ENCODE results near the gene RAB17.
"Not testable (repeated sequence)": the region's sequence is repeated elsewhere in the genome, so short reads cannot be mapped to it uniquely, and the experiment has no call there.

The RAB17 gene

GRCh38 chr2:237597196-237598145 is 6.9 kb upstream of the RAB17 start:
- H3K4me1 ChIP-seq (ENCODE audit: low read length): peaks cover 22% of the 10 kb centered on the region
- no peak for DNase-seq

GRCh38 chr2:237596520-237597195 is 6.1 kb upstream of the RAB17 start:
- Histone ChIP-seq H3K79me2 (ENCODE audit: low read length) (no peaks in the 10 kb centered on the region), H3K9ac (ENCODE audit: low read length) (no peak overlapping the region), H3K9me2 (replicated peaks; ENCODE audit: insufficient read depth, low read length) (no peaks in the 10 kb centered on the region), H3K27ac (ENCODE audit: low read length) (no peak overlapping the region), H3F3A (ENCODE audit: insufficient read depth, low read length) (no peaks in the 10 kb centered on the region), H4K20me1 (ENCODE audit: insufficient read depth, low read length) (no peaks in the 10 kb centered on the region), H2AFZ (ENCODE audit: low read length) (no peak overlapping the region), H3K27me3 (replicated peaks; ENCODE audit: insufficient read depth, low read length) (no peaks in the 10 kb centered on the region), H3K4me3 (ENCODE audit: low read length) (no peak overlapping the region), H3K4me2 (ENCODE audit: low read depth, low read length) (no peak overlapping the region), H3K9me3 (replicated peaks; ENCODE audit: insufficient read depth, low read length) (no peaks in the 10 kb centered on the region), H3K36me3 (replicated peaks; ENCODE audit: insufficient read depth, low read length) (no peaks in the 10 kb centered on the region), H3K4me1 (ENCODE audit: low read length) (peaks cover 22% of the 10 kb centered on the region)
- TF ChIP-seq CTCF (IDR thresholded peaks at IDR 0.05; ENCODE audit: low read length) (no peak), EZH2 (optimal IDR thresholded peaks at IDR 0.05; ENCODE audit: low read depth, low read length) (no peak), EZH2phosphoT487 (IDR thresholded peaks at IDR 0.05; ENCODE audit: low read length) (no peak)
- DNase-seq: no peak

More at GRCh38 chr2:237597196-237598145, 6.9 kb upstream of the RAB17 start:
- Histone ChIP-seq H3K27ac (ENCODE audit: low read length) (no peak overlapping the region), H3K4me3 (ENCODE audit: low read length) (no peak overlapping the region), H4K20me1 (ENCODE audit: insufficient read depth, low read length) (no peaks in the 10 kb centered on the region), H3K9me3 (replicated peaks; ENCODE audit: insufficient read depth, low read length) (no peaks in the 10 kb centered on the region), H3K9ac (ENCODE audit: low read length) (no peak overlapping the region), H3K27me3 (replicated peaks; ENCODE audit: insufficient read depth, low read length) (no peaks in the 10 kb centered on the region), H3K4me2 (ENCODE audit: low read depth, low read length) (no peak overlapping the region), H3F3A (ENCODE audit: insufficient read depth, low read length) (no peaks in the 10 kb centered on the region), H3K36me3 (replicated peaks; ENCODE audit: insufficient read depth, low read length) (no peaks in the 10 kb centered on the region), H3K9me2 (replicated peaks; ENCODE audit: insufficient read depth, low read length) (no peaks in the 10 kb centered on the region), H3K79me2 (ENCODE audit: low read length) (no peaks in the 10 kb centered on the region), H2AFZ (ENCODE audit: low read length) (no peak overlapping the region)
- TF ChIP-seq EZH2 (optimal IDR thresholded peaks at IDR 0.05; ENCODE audit: low read depth, low read length): no peak
- no peak for TF ChIP-seq CTCF (IDR thresholded peaks at IDR 0.05; ENCODE audit: low read length)
- no peak for TF ChIP-seq EZH2phosphoT487 (IDR thresholded peaks at IDR 0.05; ENCODE audit: low read length)

GRCh38 chr2:237595829-237596519 is 5.4 kb upstream of the RAB17 start:
- not testable (repeated sequence) for H3K27ac ChIP-seq (ENCODE audit: low read length); H3K9ac ChIP-seq (ENCODE audit: low read length); H3F3A ChIP-seq (ENCODE audit: insufficient read depth, low read length); H3K79me2 ChIP-seq (ENCODE audit: low read length); H3K4me3 ChIP-seq (ENCODE audit: low read length); H3K27me3 ChIP-seq (replicated peaks; ENCODE audit: insufficient read depth, low read length); H3K4me2 ChIP-seq (ENCODE audit: low read depth, low read length); H3K36me3 ChIP-seq (replicated peaks; ENCODE audit: insufficient read depth, low read length); H4K20me1 ChIP-seq (ENCODE audit: insufficient read depth, low read length); H3K9me2 ChIP-seq (replicated peaks; ENCODE audit: insufficient read depth, low read length); DNase-seq; H2AFZ ChIP-seq (ENCODE audit: low read length); H3K9me3 ChIP-seq (replicated peaks; ENCODE audit: insufficient read depth, low read length)
- H3K4me1 ChIP-seq (ENCODE audit: low read length): peaks cover 20% of the 10 kb centered on the region
